ENCODE results near the gene TBC1D3I. TPM values are rescaled to one million over a fixed set of nuclear protein-coding genes. Genes with fewer than 3 reads are reported as not detected.
"Not testable (repeated sequence)": the region's sequence is repeated elsewhere in the genome, so short reads cannot be mapped to it uniquely, and the experiment has no call there.

Gene TBC1D3I
- total RNA-seq (1.9 and 4.4 TPM in 2 replicates), polyA plus RNA-seq (0.19 and 0.46 TPM in 2 replicates), polyA minus RNA-seq (0.64 TPM in 1 of 2 replicates, not detected in the other)
- 0.09 TPM for total RNA-seq (2013)

- H3K4me1 ChIP-seq (ENCODE audit: control insufficient read depth in 2 of 2, insufficient read depth in 2 of 2, low read length in 2 of 2); H3K27ac Mint-ChIP-seq; ATAC-seq (ENCODE audit: low read depth); POLR2A ChIA-PET; H3K36me3 ChIP-seq (replicated peaks in 1 of 2; ENCODE audit: control extremely low read depth in 1 of 2, control insufficient read depth in 1 of 2, extremely low read depth in 1 of 2, insufficient read depth in 2 of 2, low read length in 1 of 2); H3K79me2 ChIP-seq (ENCODE audit: control insufficient read depth, insufficient read depth, low read length); H3K4me3 ChIP-seq (ENCODE audit: control extremely low read depth in 1 of 5, extremely low read depth in 1 of 5, insufficient read depth in 1 of 5, low read depth in 2 of 5, low read length in 4 of 5); H4K20me1 ChIP-seq (ENCODE audit: control insufficient read depth, insufficient read depth, low read length, poor library complexity, severe bottlenecking); H3K4me2 ChIP-seq (replicated peaks; ENCODE audit: low read depth, low read length, poor library complexity, severe bottlenecking); H3K27ac ChIP-seq (ENCODE audit: low read length in 2 of 2); H3K9ac ChIP-seq (ENCODE audit: low read length); H3K27me3 Mint-ChIP-seq; H3K9me3 ChIP-seq (ENCODE audit: control extremely low read depth in 1 of 3, control insufficient read depth in 2 of 3, insufficient read depth in 1 of 3, low read length in 2 of 3); CTCF ChIA-PET; H3K9me3 Mint-ChIP-seq (ENCODE audit: insufficient read depth); H2AFZ ChIP-seq (ENCODE audit: insufficient read depth, low read depth, low read length, poor library complexity, severe bottlenecking); intact Hi-C loops (cut with micrococcal nuclease); DNase-seq; H3K27me3 ChIP-seq (replicated peaks in 1 of 4; ENCODE audit: control extremely low read depth in 1 of 4, control insufficient read depth in 3 of 4, insufficient read depth in 4 of 4, low read length in 3 of 4); H3K4me3 Mint-ChIP-seq; H3K4me1 Mint-ChIP-seq: not testable (repeated sequence)
- WGBS (ENCODE audit: insufficient coverage): no CpG with 5 or more reads among the region's 11 CpGs
Observed at GRCh38 chr17:36264470-36264869, at the start of gene TBC1D3I. TBC1D3I (minus strand) TSS chr17:36264570; CDS start chr17:36262985, 1,585 bp downstream.

GRCh38 chr17:36295161-36295560, 30.8 kb upstream of the TBC1D3I start:
- ATAC-seq (ENCODE audit: low read depth); H3K27me3 Mint-ChIP-seq; POLR2A ChIA-PET; H3K4me1 Mint-ChIP-seq; H3K79me2 ChIP-seq (ENCODE audit: control insufficient read depth, insufficient read depth, low read length); H3K27ac Mint-ChIP-seq; intact Hi-C loops (cut with micrococcal nuclease); H3K4me1 ChIP-seq (ENCODE audit: control insufficient read depth in 2 of 2, insufficient read depth in 2 of 2, low read length in 2 of 2); H3K9me3 Mint-ChIP-seq (ENCODE audit: insufficient read depth); DNase-seq; H3K4me3 ChIP-seq (ENCODE audit: control extremely low read depth in 1 of 5, extremely low read depth in 1 of 5, insufficient read depth in 1 of 5, low read depth in 2 of 5, low read length in 4 of 5); H3K27me3 ChIP-seq (replicated peaks in 1 of 4; ENCODE audit: control extremely low read depth in 1 of 4, control insufficient read depth in 3 of 4, insufficient read depth in 4 of 4, low read length in 3 of 4); H2AFZ ChIP-seq (ENCODE audit: insufficient read depth, low read depth, low read length, poor library complexity, severe bottlenecking); H3K4me3 Mint-ChIP-seq; H4K20me1 ChIP-seq (ENCODE audit: control insufficient read depth, insufficient read depth, low read length, poor library complexity, severe bottlenecking); CTCF ChIA-PET; H3K9ac ChIP-seq (ENCODE audit: low read length); H3K4me2 ChIP-seq (replicated peaks; ENCODE audit: low read depth, low read length, poor library complexity, severe bottlenecking); H3K36me3 ChIP-seq (replicated peaks in 1 of 2; ENCODE audit: control extremely low read depth in 1 of 2, control insufficient read depth in 1 of 2, extremely low read depth in 1 of 2, insufficient read depth in 2 of 2, low read length in 1 of 2); H3K9me3 ChIP-seq (ENCODE audit: control extremely low read depth in 1 of 3, control insufficient read depth in 2 of 3, insufficient read depth in 1 of 3, low read length in 2 of 3); H3K27ac ChIP-seq (ENCODE audit: low read length in 2 of 2): not testable (repeated sequence)
- no CpG with 5 or more reads among the region's 1 CpG for WGBS (ENCODE audit: insufficient coverage)

- H3K4me1 ChIP-seq (ENCODE audit: control insufficient read depth in 2 of 2, insufficient read depth in 2 of 2, low read length in 2 of 2); H3K4me2 ChIP-seq (replicated peaks; ENCODE audit: low read depth, low read length, poor library complexity, severe bottlenecking); H3K4me3 ChIP-seq (ENCODE audit: control extremely low read depth in 1 of 5, extremely low read depth in 1 of 5, insufficient read depth in 1 of 5, low read depth in 2 of 5, low read length in 4 of 5); DNase-seq; H3K79me2 ChIP-seq (ENCODE audit: control insufficient read depth, insufficient read depth, low read length); H3K27me3 Mint-ChIP-seq; intact Hi-C loops (cut with micrococcal nuclease); H3K4me1 Mint-ChIP-seq; H3K9ac ChIP-seq (ENCODE audit: low read length); H3K27me3 ChIP-seq (replicated peaks in 1 of 4; ENCODE audit: control extremely low read depth in 1 of 4, control insufficient read depth in 3 of 4, insufficient read depth in 4 of 4, low read length in 3 of 4); H3K36me3 ChIP-seq (replicated peaks in 1 of 2; ENCODE audit: control extremely low read depth in 1 of 2, control insufficient read depth in 1 of 2, extremely low read depth in 1 of 2, insufficient read depth in 2 of 2, low read length in 1 of 2); H3K4me3 Mint-ChIP-seq; H3K27ac Mint-ChIP-seq; CTCF ChIA-PET; H2AFZ ChIP-seq (ENCODE audit: insufficient read depth, low read depth, low read length, poor library complexity, severe bottlenecking); H3K9me3 ChIP-seq (ENCODE audit: control extremely low read depth in 1 of 3, control insufficient read depth in 2 of 3, insufficient read depth in 1 of 3, low read length in 2 of 3); H3K27ac ChIP-seq (ENCODE audit: low read length in 2 of 2); H4K20me1 ChIP-seq (ENCODE audit: control insufficient read depth, insufficient read depth, low read length, poor library complexity, severe bottlenecking); H3K9me3 Mint-ChIP-seq (ENCODE audit: insufficient read depth); ATAC-seq (ENCODE audit: low read depth); POLR2A ChIA-PET: not testable (repeated sequence)
- WGBS (ENCODE audit: insufficient coverage): no CpG with 5 or more reads among the region's 2 CpGs
Observed at GRCh38 chr17:36289965-36290612, 25.7 kb upstream of the TBC1D3I start.

- H3K9me3 ChIP-seq (ENCODE audit: control extremely low read depth in 1 of 3, control insufficient read depth in 2 of 3, insufficient read depth in 1 of 3, low read length in 2 of 3); H3K4me1 ChIP-seq (ENCODE audit: control insufficient read depth in 2 of 2, insufficient read depth in 2 of 2, low read length in 2 of 2); H3K27me3 Mint-ChIP-seq; H3K27ac Mint-ChIP-seq; H3K4me3 Mint-ChIP-seq; intact Hi-C loops (cut with micrococcal nuclease); H3K36me3 ChIP-seq (replicated peaks in 1 of 2; ENCODE audit: control extremely low read depth in 1 of 2, control insufficient read depth in 1 of 2, extremely low read depth in 1 of 2, insufficient read depth in 2 of 2, low read length in 1 of 2); ATAC-seq (ENCODE audit: low read depth); H2AFZ ChIP-seq (ENCODE audit: insufficient read depth, low read depth, low read length, poor library complexity, severe bottlenecking); H4K20me1 ChIP-seq (ENCODE audit: control insufficient read depth, insufficient read depth, low read length, poor library complexity, severe bottlenecking); H3K27me3 ChIP-seq (replicated peaks in 1 of 4; ENCODE audit: control extremely low read depth in 1 of 4, control insufficient read depth in 3 of 4, insufficient read depth in 4 of 4, low read length in 3 of 4); H3K9ac ChIP-seq (ENCODE audit: low read length); H3K79me2 ChIP-seq (ENCODE audit: control insufficient read depth, insufficient read depth, low read length); DNase-seq; H3K27ac ChIP-seq (ENCODE audit: low read length in 2 of 2); POLR2A ChIA-PET; H3K4me3 ChIP-seq (ENCODE audit: control extremely low read depth in 1 of 5, extremely low read depth in 1 of 5, insufficient read depth in 1 of 5, low read depth in 2 of 5, low read length in 4 of 5); H3K4me2 ChIP-seq (replicated peaks; ENCODE audit: low read depth, low read length, poor library complexity, severe bottlenecking); CTCF ChIA-PET; H3K4me1 Mint-ChIP-seq; H3K9me3 Mint-ChIP-seq (ENCODE audit: insufficient read depth): not testable (repeated sequence)
- WGBS (ENCODE audit: insufficient coverage): no CpG with 5 or more reads among the region's 5 CpGs
Observed at GRCh38 chr17:36284219-36284618, 19.8 kb upstream of the TBC1D3I start.
